OCI-LY1 (cell line): ENCODE data around the gene ZNF148.

Source experiments
- EZH2 ChIP-seq: fragments of 200-600 bp; sonication (generic), shearing (Covaris generic); IDR thresholded peaks from 2 replicates; pipeline ENCODE4 v1.8.0; 2017; ENCODE audit warnings: borderline replicate concordance, mixed run types, mild to moderate bottlenecking, antibody characterized with exemption, low read length, moderate library complexity, mixed read lengths
- TF ChIP-seq, protein P1 (sequence below): fragments of 200-600 bp; sonication (generic), shearing (Covaris generic); IDR thresholded peaks from 2 replicates; pipeline ENCODE4 v1.5.1; 2017; ENCODE audit warnings: mild to moderate bottlenecking, antibody characterized with exemption, low read length, moderate library complexity, mixed read lengths

DNA sequence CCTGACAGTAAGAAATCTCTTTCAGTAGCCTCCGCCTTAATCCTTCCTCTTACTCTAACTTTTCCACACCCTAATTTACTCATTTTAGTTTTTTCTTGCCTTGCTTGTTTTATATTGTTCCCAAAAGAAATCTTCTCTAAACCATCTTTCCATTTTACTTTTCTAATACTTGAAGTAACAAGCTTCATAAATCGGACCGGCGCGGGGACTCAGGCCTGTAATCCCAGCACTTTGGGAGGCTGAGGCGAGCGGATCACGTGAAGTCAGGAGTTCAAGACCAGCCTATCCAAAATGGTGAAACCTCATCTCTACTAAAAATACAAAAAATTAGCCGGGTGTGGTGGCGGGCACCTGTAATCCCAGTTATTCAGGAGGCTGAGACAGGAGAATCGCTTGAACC lies 17.3 kb downstream of the ZNF148 start:
- TF ChIP-seq, protein P1, sequence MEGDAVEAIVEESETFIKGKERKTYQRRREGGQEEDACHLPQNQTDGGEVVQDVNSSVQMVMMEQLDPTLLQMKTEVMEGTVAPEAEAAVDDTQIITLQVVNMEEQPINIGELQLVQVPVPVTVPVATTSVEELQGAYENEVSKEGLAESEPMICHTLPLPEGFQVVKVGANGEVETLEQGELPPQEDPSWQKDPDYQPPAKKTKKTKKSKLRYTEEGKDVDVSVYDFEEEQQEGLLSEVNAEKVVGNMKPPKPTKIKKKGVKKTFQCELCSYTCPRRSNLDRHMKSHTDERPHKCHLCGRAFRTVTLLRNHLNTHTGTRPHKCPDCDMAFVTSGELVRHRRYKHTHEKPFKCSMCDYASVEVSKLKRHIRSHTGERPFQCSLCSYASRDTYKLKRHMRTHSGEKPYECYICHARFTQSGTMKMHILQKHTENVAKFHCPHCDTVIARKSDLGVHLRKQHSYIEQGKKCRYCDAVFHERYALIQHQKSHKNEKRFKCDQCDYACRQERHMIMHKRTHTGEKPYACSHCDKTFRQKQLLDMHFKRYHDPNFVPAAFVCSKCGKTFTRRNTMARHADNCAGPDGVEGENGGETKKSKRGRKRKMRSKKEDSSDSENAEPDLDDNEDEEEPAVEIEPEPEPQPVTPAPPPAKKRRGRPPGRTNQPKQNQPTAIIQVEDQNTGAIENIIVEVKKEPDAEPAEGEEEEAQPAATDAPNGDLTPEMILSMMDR = no peak
- no peak for TF ChIP-seq EZH2
